Measurements from ENCODE around the gene PCBP3.

The PCBP3 gene

DNA sequence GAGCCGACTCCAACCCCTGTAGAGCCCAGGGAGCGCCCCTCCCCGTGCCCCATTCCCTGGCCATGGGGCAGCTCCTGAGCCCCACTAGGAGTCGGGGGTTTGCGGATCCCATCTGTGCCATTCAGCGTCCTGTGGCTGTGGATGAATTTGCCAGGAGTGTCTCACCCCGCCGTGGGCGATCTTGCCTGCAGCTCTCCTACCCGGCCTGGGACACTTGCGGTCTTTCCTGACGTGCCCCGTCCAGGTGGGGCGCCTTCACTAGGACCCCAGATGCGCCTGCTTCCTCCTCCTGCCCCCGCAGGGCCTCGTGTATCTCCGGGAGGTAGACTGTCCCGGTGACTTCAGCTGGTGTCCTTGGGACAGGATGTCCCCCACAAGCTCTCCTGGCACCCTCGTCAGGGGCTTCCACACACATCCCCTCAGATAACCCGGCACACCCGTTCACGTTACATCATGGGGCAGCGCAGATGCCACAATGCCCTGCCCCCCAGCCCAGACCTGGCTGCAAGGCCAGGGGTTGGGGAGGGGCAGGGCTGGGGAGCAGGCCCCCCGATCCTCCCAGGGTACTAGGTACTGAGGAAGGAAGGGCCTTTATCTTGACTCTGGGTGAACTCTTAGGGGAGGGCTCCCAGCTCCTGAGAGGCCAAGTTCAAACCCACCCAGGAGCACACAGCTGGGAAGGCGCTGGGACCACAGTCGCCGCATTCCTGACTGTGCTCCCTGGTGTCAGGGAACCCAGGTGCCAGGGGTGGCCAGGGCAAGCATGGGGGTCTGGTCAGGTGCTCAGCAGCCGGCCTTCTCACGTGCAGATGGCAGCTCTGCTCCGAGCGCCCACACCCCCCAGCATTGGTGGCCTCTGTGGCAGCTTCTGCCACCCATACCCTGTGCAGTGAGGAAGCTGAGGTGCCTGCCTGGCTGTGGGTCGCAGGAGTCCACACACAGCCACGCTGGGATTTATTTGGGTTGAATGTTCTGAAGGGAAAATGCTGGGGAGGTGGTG lies 284.6 kb downstream of the PCBP3 start:
- Histone ChIP-seq H3K27me3 (ENCODE audit: control insufficient read depth, insufficient read depth, low read length) (peaks cover 11% of the 10 kb centered on the region), H3K9me3 (replicated peaks; ENCODE audit: low read length) (no peaks in the 10 kb centered on the region), H3K4me2 (ENCODE audit: low read length) (no peak overlapping the region), H3K36me3 (ENCODE audit: insufficient read depth, low read length) (no peaks in the 10 kb centered on the region), H3K9ac (ENCODE audit: low read depth, low read length) (no peak overlapping the region), H3K4me1 (ENCODE audit: control insufficient read depth, insufficient read depth, low read length) (no peaks in the 10 kb centered on the region), H3K4me3 (ENCODE audit: low read length) (no peak overlapping the region)

DNA sequence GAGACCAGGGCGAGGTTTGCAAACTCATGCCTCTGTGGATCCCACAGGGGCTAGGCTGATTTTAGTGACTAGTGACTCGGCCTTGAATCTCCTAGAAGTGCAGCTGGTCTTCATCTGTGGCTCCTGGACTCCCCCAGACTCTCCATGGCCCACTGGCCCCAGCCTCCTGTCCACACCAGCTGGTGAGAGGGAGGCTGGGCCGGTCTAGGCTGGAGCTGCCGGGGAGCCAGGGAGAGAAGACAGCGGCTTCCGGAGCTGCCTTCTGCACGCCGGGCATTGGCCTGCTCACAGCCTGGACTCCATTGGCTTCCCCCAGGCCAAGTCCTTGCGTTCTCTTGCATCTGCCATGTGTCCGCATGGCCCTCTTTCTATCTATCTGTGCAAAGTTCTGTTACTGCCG lies 285.9 kb downstream of the PCBP3 start:
- H3K4me2 ChIP-seq (ENCODE audit: low read length) = no peak overlapping the region
- no peaks in the 10 kb centered on the region for H3K36me3 ChIP-seq (ENCODE audit: insufficient read depth, low read length)
- no peak overlapping the region for H3K9ac ChIP-seq (ENCODE audit: low read depth, low read length)
- H3K4me1 ChIP-seq (ENCODE audit: control insufficient read depth, insufficient read depth, low read length) = no peaks in the 10 kb centered on the region
- peaks cover 11% of the 10 kb centered on the region for H3K27me3 ChIP-seq (ENCODE audit: control insufficient read depth, insufficient read depth, low read length)
- H3K4me3 ChIP-seq (ENCODE audit: low read length) = no peak overlapping the region
- no peaks in the 10 kb centered on the region for H3K9me3 ChIP-seq (replicated peaks; ENCODE audit: low read length)

DNA sequence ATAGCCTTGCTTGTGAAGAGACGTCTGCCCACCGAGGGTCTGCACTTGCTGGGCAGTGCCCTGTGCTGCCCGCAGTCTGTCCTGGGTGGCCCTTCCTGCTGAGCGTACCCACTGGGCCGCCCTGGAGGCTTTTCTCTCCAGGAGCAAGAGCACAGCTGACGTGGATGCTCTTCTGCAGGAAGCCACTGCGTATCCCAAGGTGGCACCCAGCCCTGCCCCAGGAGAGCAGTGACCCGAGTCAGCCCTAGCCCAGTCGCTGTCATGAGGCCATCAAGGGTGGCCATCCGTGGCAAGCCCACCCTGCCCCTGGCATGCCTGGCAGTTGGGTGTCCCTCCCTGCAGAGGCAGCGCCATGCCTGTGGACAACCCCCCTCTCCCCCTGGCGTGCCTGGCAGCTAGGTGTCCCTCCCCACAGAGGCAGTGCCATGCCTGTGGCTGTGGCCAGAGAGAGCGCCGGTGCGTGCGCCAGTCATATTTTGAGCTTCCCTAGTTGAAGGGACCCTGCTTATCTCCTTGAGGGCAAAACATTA lies 286.8 kb downstream of the PCBP3 start:
- H3K9ac ChIP-seq (ENCODE audit: low read depth, low read length) = no peak overlapping the region
- H3K4me1 ChIP-seq (ENCODE audit: control insufficient read depth, insufficient read depth, low read length) = no peaks in the 10 kb centered on the region
- H3K9me3 ChIP-seq (replicated peaks; ENCODE audit: low read length) = peaks cover 3% of the 10 kb centered on the region
- no peaks in the 10 kb centered on the region for H3K36me3 ChIP-seq (ENCODE audit: insufficient read depth, low read length)
- peaks cover 11% of the 10 kb centered on the region for H3K27me3 ChIP-seq (ENCODE audit: control insufficient read depth, insufficient read depth, low read length)
- H3K4me2 ChIP-seq (ENCODE audit: low read length) = no peak overlapping the region
- H3K4me3 ChIP-seq (ENCODE audit: low read length) = no peak overlapping the region

DNA sequence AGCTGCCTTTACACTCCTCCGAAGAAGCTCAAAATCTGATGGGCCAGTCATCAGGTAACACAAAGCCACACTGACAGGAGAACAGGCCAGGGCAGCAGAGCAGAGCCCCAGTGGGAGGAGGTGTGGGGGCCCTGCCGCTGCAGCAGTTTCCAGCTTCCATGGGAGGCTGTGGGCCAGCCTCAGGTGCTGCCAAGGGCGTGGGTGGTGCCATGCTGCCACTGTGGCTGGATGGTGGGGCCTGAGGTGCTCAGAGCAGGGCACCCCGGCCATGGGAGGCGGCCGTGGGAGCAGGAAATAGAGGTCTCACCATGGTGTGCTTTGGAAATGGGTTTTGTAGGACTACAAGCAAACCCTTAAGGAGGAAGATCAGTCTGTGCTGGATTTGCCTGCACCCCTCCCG lies 287.3 kb downstream of the PCBP3 start:
- Histone ChIP-seq H3K4me1 (ENCODE audit: control insufficient read depth, insufficient read depth, low read length) (no peaks in the 10 kb centered on the region), H3K9me3 (replicated peaks; ENCODE audit: low read length) (peaks cover 6% of the 10 kb centered on the region), H3K36me3 (ENCODE audit: insufficient read depth, low read length) (no peaks in the 10 kb centered on the region), H3K27me3 (ENCODE audit: control insufficient read depth, insufficient read depth, low read length) (peaks cover 11% of the 10 kb centered on the region), H3K9ac (ENCODE audit: low read depth, low read length) (no peak overlapping the region), H3K4me3 (ENCODE audit: low read length) (no peak overlapping the region), H3K4me2 (ENCODE audit: low read length) (no peak overlapping the region)

DNA sequence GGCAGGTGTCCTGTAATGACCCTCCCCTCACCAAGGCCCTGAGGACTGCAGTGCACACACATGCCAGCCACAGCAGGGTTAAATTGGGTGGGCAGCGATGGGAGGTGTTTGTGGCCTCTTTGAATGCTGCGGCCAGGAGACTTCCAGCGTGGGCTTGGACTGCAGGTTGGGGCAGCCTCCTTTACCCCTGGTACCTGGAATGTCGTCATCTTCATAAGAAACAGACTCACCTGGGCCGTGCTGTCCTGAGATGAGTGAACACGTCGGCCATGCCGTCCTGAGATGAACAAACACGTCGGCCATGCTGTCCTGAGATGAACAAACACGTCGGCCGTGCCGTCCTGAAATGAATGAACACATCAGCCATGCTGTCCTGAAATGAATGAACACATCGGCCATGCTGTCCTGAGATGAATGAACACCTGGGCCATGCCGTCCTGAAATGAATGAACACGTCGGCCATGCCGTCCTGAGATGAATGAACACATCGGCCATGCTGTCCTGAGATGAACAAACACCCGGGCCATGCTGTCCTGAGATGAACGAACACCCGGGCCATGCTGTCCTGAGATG lies 288.0 kb downstream of the PCBP3 start:
- no peak overlapping the region for H3K4me2 ChIP-seq (ENCODE audit: low read length)
- no peaks in the 10 kb centered on the region for H3K4me1 ChIP-seq (ENCODE audit: control insufficient read depth, insufficient read depth, low read length)
- peaks cover 12% of the 10 kb centered on the region for H3K9me3 ChIP-seq (replicated peaks; ENCODE audit: low read length)
- no peak overlapping the region for H3K4me3 ChIP-seq (ENCODE audit: low read length)
- peaks cover 14% of the 10 kb centered on the region for H3K27me3 ChIP-seq (ENCODE audit: control insufficient read depth, insufficient read depth, low read length)
- no peaks in the 10 kb centered on the region for H3K36me3 ChIP-seq (ENCODE audit: insufficient read depth, low read length)
- H3K9ac ChIP-seq (ENCODE audit: low read depth, low read length) = no peak overlapping the region

DNA sequence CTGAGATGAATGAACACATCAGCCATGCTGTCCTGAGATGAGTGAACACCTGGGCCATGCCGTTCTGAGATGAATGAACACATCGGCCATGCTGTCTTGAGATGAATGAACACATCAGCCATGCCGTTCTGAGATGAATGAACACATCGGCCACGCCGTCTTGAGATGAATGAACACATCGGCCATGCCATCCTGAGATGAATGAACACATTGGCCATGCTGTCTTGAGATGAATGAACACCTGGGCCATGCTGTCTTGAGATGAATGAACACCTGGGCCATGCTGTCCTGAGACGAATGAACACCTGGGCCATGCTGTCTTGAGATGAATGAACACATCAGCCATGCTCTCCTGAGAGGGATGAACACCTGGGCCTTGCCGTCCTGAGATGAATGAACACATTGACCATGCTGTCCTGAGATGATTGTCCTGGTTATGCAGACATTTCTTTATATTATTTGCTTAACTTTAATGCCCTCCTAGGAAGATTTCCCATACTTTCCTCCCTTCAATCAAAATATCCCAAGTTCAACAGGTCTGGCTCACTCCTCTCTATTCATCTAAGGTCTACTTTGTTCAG lies 289.5 kb downstream of the PCBP3 start:
- Histone ChIP-seq H3K9ac (ENCODE audit: low read depth, low read length) (no peak overlapping the region), H3K27me3 (ENCODE audit: control insufficient read depth, insufficient read depth, low read length) (peaks cover 25% of the 10 kb centered on the region), H3K4me2 (ENCODE audit: low read length) (no peak overlapping the region), H3K36me3 (ENCODE audit: insufficient read depth, low read length) (no peaks in the 10 kb centered on the region), H3K4me1 (ENCODE audit: control insufficient read depth, insufficient read depth, low read length) (no peaks in the 10 kb centered on the region), H3K4me3 (ENCODE audit: low read length) (no peak overlapping the region), H3K9me3 (replicated peaks; ENCODE audit: low read length) (peaks cover 12% of the 10 kb centered on the region)

DNA sequence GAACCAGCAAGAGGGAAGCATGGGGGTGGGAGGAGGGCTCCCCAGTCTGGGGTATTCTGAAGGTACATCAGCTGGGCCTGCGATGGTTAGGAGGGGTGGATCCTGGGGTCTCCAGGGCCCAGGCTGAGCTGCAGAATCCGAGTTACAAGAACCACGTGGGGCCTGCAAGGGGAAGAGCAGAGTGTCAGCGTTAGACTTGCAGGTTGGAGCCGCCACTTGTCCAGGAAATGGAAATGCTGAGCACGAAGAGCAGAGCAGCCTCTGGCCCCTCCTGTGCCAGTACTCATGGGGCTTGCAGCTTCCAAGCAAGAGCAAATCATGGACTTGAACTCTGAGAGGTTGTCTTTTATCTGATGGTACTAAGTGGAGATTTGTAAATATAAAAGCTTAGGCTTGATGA lies 290.6 kb downstream of the PCBP3 start:
- Histone ChIP-seq H3K27me3 (ENCODE audit: control insufficient read depth, insufficient read depth, low read length) (peaks cover 29% of the 10 kb centered on the region), H3K4me3 (ENCODE audit: low read length) (no peak overlapping the region), H3K36me3 (ENCODE audit: insufficient read depth, low read length) (no peaks in the 10 kb centered on the region), H3K9ac (ENCODE audit: low read depth, low read length) (no peak overlapping the region), H3K9me3 (replicated peaks; ENCODE audit: low read length) (peaks cover 12% of the 10 kb centered on the region), H3K4me1 (ENCODE audit: control insufficient read depth, insufficient read depth, low read length) (no peaks in the 10 kb centered on the region), H3K4me2 (ENCODE audit: low read length) (no peak overlapping the region)

DNA sequence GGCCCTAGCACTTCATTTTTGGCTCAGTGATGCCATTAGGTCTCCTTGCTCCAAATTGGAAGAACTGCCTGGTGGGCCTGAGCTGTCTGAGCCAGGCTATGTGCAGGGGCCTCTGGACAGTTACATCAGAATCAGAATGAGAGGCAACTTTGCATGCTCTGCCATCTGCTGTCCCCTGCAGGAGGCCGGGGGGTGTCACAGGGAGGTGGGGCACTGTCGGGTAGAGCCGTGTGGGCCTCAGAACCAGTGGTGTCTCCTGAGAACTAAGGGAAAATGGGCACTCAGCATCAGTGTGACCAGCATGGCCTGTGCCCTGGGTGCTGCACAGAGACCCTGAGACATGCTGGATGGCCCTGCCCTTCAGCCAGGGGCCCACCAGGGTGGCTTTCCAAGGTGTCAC lies 291.0 kb downstream of the PCBP3 start:
- peaks cover 12% of the 10 kb centered on the region for H3K9me3 ChIP-seq (replicated peaks; ENCODE audit: low read length)
- no peak overlapping the region for H3K9ac ChIP-seq (ENCODE audit: low read depth, low read length)
- H3K4me3 ChIP-seq (ENCODE audit: low read length) = no peak overlapping the region
- peaks cover 25% of the 10 kb centered on the region for H3K27me3 ChIP-seq (ENCODE audit: control insufficient read depth, insufficient read depth, low read length)
- no peaks in the 10 kb centered on the region for H3K4me1 ChIP-seq (ENCODE audit: control insufficient read depth, insufficient read depth, low read length)
- H3K4me2 ChIP-seq (ENCODE audit: low read length) = no peak overlapping the region
- no peaks in the 10 kb centered on the region for H3K36me3 ChIP-seq (ENCODE audit: insufficient read depth, low read length)

DNA sequence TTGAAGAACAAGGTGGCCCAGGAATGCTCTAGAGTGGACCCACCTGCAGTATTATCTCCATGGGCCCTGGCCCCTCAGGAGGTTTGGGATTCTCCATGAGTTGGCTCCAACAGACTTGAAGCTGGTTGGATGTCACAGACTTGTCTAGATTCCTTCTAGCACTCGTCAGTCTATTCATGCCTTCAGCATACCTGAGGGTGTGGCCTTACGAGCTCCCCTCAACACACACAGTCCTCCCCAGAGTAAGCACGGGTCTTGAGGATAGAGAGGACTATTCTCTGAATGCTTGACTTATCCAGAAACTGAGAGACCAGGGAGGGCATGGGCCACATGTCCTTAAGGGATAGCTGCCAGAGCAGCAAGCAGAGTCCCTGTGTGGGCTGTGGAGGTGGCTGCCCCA lies 292.1 kb downstream of the PCBP3 start:
- Histone ChIP-seq H3K36me3 (ENCODE audit: insufficient read depth, low read length) (no peaks in the 10 kb centered on the region), H3K9me3 (replicated peaks; ENCODE audit: low read length) (peaks cover 12% of the 10 kb centered on the region), H3K9ac (ENCODE audit: low read depth, low read length) (no peak overlapping the region), H3K4me2 (ENCODE audit: low read length) (no peak overlapping the region), H3K4me1 (ENCODE audit: control insufficient read depth, insufficient read depth, low read length) (no peaks in the 10 kb centered on the region), H3K4me3 (ENCODE audit: low read length) (no peak overlapping the region), H3K27me3 (ENCODE audit: control insufficient read depth, insufficient read depth, low read length) (peaks cover 23% of the 10 kb centered on the region)

DNA sequence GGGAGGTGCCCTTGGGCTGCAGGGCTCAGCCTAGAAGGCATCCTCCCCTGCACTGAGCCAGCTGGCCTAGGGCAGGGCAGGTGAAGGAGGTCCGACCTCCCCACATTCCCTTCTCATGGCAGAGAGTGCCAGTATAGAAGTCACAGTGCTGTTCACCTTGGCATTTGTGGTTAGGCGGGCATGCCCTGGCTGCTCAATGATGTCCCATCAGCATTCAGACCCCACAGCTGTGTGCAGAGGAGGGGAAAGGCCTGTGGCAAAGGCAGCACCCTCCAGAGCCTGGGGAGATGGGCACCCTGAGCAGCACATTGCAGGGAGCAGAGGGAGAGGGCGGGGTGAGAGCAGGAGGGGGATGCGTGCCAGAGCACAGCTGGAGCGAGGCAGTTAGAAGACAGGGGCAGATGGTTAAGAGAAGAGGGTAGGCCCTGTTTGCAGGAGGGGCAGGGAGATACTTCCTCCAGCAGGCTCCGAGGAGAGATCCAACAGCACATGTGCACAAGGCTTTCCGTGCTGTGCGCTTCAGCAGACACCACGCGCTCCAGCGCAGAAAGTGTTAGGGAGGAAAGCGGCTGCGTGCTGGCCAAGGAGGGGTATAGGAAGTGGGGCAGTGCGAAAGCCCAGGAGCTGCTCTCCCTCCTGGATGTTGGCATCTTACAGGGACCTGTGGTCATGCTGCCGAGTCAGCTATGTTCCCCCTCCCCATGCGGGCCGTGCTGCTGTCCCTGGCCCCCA lies 294.4 kb downstream of the PCBP3 start:
- Histone ChIP-seq H3K4me3 (ENCODE audit: low read length) (no peak overlapping the region), H3K9me3 (replicated peaks; ENCODE audit: low read length) (peaks cover 12% of the 10 kb centered on the region), H3K4me2 (ENCODE audit: low read length) (no peak overlapping the region), H3K27me3 (ENCODE audit: control insufficient read depth, insufficient read depth, low read length) (peaks cover 23% of the 10 kb centered on the region), H3K4me1 (ENCODE audit: control insufficient read depth, insufficient read depth, low read length) (no peaks in the 10 kb centered on the region), H3K9ac (ENCODE audit: low read depth, low read length) (no peak overlapping the region), H3K36me3 (ENCODE audit: insufficient read depth, low read length) (no peaks in the 10 kb centered on the region)

DNA sequence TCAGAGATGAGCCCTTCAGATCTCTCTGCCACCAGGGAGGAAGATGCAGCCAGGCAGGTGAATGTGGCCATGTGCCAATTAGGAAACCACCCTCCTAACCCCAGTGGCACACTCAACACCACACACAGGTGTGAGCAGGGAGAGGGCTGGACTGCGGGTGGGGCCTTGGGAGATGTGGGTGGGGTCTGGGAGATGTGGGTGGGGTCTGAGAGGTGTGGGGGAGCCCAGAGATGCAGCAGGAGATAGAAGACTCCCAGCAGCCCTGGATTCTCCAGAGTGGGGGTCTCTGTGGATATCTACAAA lies 294.9 kb downstream of the PCBP3 start:
- H3K4me2 ChIP-seq (ENCODE audit: low read length) = no peak overlapping the region
- peaks cover 12% of the 10 kb centered on the region for H3K9me3 ChIP-seq (replicated peaks; ENCODE audit: low read length)
- H3K27me3 ChIP-seq (ENCODE audit: control insufficient read depth, insufficient read depth, low read length) = peaks cover 23% of the 10 kb centered on the region
- no peaks in the 10 kb centered on the region for H3K36me3 ChIP-seq (ENCODE audit: insufficient read depth, low read length)
- H3K4me1 ChIP-seq (ENCODE audit: control insufficient read depth, insufficient read depth, low read length) = no peaks in the 10 kb centered on the region
- H3K4me3 ChIP-seq (ENCODE audit: low read length) = no peak overlapping the region
- no peak overlapping the region for H3K9ac ChIP-seq (ENCODE audit: low read depth, low read length)
